K562 (cell line): ENCODE results near the gene ASIC3. TPM values are rescaled to one million over a fixed set of nuclear protein-coding genes. Genes with fewer than 3 reads are reported as not detected.
A peak's percentile ranks its signal among the peaks of the same experiment; 100 is the strongest.

Experiments
- CCNT2 ChIP-seq: IDR thresholded peaks from 2 replicates; pipeline ENCODE4 v1.6.1; 2011; ENCODE audit warnings: borderline replicate concordance, low read depth, mild to moderate bottlenecking, moderate library complexity, mixed read lengths, low read length; ENCODE audit not compliant: insufficient read length; ENCODE audit errors: extremely low read depth
- CREBBP ChIP-seq: IDR thresholded peaks from one replicate; pipeline ENCODE4 v1.6.1; 2012; ENCODE audit warnings: low read depth, mild to moderate bottlenecking, control low read depth, inconsistent platforms, low read length
- CSDE1 ChIP-seq, 2 experiments: fragments of 450-650 bp; IDR thresholded peaks; 2 replicates each; pipeline ENCODE4 v1.6.1; 2016; ENCODE audit warnings: mild to moderate bottlenecking in 1 of 2
- EGR1 ChIP-seq: fragments of 450-650 bp; conservative IDR thresholded peaks from 2 replicates; pipeline ENCODE4 v1.6.1; 2017; ENCODE audit warnings: mild to moderate bottlenecking
- GATA2 ChIP-seq: sonication (generic); formaldehyde crosslinking; IDR thresholded peaks from 2 replicates; pipeline ENCODE4 v1.4.0; 2020; ENCODE audit warnings: mild to moderate bottlenecking, missing genetic modification reagents
- HDAC8 ChIP-seq: fragments of 450-650 bp; IDR thresholded peaks from 2 replicates; pipeline ENCODE4 v1.6.1; 2016; ENCODE audit warnings: mild to moderate bottlenecking, missing genetic modification characterization, moderate library complexity, missing compliant biosample characterization
- L3MBTL2 ChIP-seq: fragments of 450-650 bp; IDR thresholded peaks from 2 replicates; pipeline ENCODE4 v1.6.1; 2016; ENCODE audit warnings: mild to moderate bottlenecking, moderate library complexity
- NKRF ChIP-seq: fragments of 450-650 bp; IDR thresholded peaks from 2 replicates; pipeline ENCODE4 v1.6.1; 2016; ENCODE audit warnings: borderline replicate concordance
- NR4A1 ChIP-seq, 2 experiments: fragments of 250-450 bp in 1 of 2; fragments of 450-650 bp in 1 of 2; sonication (Bioruptor Pico) in 1 of 2; IDR thresholded peaks; 2 replicates each; pipeline versions ENCODE4 v1.4.0 to v1.6.1; 2016 to 2020; ENCODE audit warnings: mild to moderate bottlenecking in 2 of 2, missing compliant biosample characterization in 1 of 2, missing genetic modification characterization in 1 of 2, moderate library complexity in 1 of 2
- PHF8 ChIP-seq: fragments of 200-600 bp; sonication (generic); IDR thresholded peaks from 2 replicates; pipeline ENCODE4 v1.6.1; 2012; ENCODE audit warnings: mixed run types, mild to moderate bottlenecking, inconsistent platforms, low read length, moderate library complexity, borderline replicate concordance
- PYGO2 ChIP-seq: fragments of 450-650 bp; IDR thresholded peaks from 2 replicates; pipeline ENCODE4 v1.6.1; 2016; ENCODE audit warnings: mild to moderate bottlenecking, missing genetic modification characterization, moderate library complexity, missing compliant biosample characterization
- RBFOX2 ChIP-seq: fragments of 200-400 bp; formaldehyde crosslinking; IDR thresholded peaks from 2 replicates; pipeline ENCODE4 v1.6.1; 2017; ENCODE audit warnings: low read depth, mild to moderate bottlenecking, low read length, moderate library complexity
- SMC3 ChIP-seq: conservative IDR thresholded peaks from 2 replicates; pipeline ENCODE4 v1.6.1; 2011; ENCODE audit warnings: low read depth, low read length, improper control_type of control experiment; ENCODE audit not compliant: insufficient read depth
- SREBF2 ChIP-seq: sonication (generic); formaldehyde crosslinking; IDR thresholded peaks from 2 replicates; pipeline ENCODE4 v1.4.0; 2020; ENCODE audit warnings: mild to moderate bottlenecking, missing genetic modification reagents
- ZNF12 ChIP-seq: sonication (generic); formaldehyde crosslinking; IDR thresholded peaks from 2 replicates; pipeline ENCODE4 v1.4.0; 2020; ENCODE audit warnings: mild to moderate bottlenecking, missing genetic modification reagents
- polyA plus RNA-seq, 8 experiments: library from polyadenylated mRNA; depleted of rRNA in 4 of 8; stranded (reverse) in 5 of 8; unstranded in 3 of 8; fragments of >200 nt; fragmentation: Nextera tagmentation in 2 of 8; fragmentation: Illumina TruSeq in 1 of 8; extraction: Ambion mirVana in 2 of 8; extraction: Trizol in 1 of 8; gene quantifications; 2 replicates each; pipeline versions ENCODE4 v1.2.1 to v1.2.3, GENCODE V29; 2011 to 2014; ENCODE audit warnings: inconsistent platforms in 1 of 8, missing spikeins in 1 of 8
- total RNA-seq, 7 experiments: library from RNA; depleted of rRNA in 6 of 7; stranded (reverse); fragments of >200 nt in 6 of 7; fragmentation: Illumina TruSeq in 2 of 7; extraction: Trizol in 2 of 7; gene quantifications; 2 replicates each; pipeline versions ENCODE4 v1.2.1 to v1.2.3, GENCODE V29; 2011 to 2021; ENCODE audit warnings: low replicate concordance in 1 of 7
- TF ChIP-seq, protein P1 (sequence below): IDR thresholded peaks from 2 replicates; pipeline ENCODE4 v1.6.1; 2014; ENCODE audit warnings: antibody characterized with exemption
- TF ChIP-seq, protein P2 (sequence below): fragments of 450-650 bp; IDR thresholded peaks from 2 replicates; pipeline ENCODE4 v1.6.1; 2018; ENCODE audit not compliant: partially characterized antibody

Gene ASIC3
- total and polyA plus RNA-seq, 9 of the 15 experiments (the other 6 are each of a cell fraction or from before 2014, with no cell fraction given), result 0.11 to 5.0 (median 0.87) TPM

- peak; percentile 21; the same call in 1 of the 2 replicates for TF ChIP-seq HDAC8
- TF ChIP-seq L3MBTL2, result peak; percentile 61; the same call in 1 of the 2 replicates
- 0 out of 2 replicates have a peak, but pooled peaks have one; percentile 1 for TF ChIP-seq SMC3
- 0 out of 2 replicates have a peak, but pooled peaks have one; percentile 49 for TF ChIP-seq ZNF12 (CRISPR knock-in tag)
- TF ChIP-seq NR4A1 (CRISPR knock-in tag; IDR thresholded peaks at IDR 0.05), result 0 out of 2 replicates have a peak, but pooled peaks have one; percentile 15
- no peak; the same call in 1 of the 2 replicates for TF ChIP-seq NR4A1 (tag; IDR thresholded peaks at IDR 0.05)
- TF ChIP-seq PHF8, result peak; percentile 14; the same call in 1 of the 2 replicates
- peak; percentile 98 for TF ChIP-seq SREBF2 (CRISPR knock-in tag)
- TF ChIP-seq, protein P1, sequence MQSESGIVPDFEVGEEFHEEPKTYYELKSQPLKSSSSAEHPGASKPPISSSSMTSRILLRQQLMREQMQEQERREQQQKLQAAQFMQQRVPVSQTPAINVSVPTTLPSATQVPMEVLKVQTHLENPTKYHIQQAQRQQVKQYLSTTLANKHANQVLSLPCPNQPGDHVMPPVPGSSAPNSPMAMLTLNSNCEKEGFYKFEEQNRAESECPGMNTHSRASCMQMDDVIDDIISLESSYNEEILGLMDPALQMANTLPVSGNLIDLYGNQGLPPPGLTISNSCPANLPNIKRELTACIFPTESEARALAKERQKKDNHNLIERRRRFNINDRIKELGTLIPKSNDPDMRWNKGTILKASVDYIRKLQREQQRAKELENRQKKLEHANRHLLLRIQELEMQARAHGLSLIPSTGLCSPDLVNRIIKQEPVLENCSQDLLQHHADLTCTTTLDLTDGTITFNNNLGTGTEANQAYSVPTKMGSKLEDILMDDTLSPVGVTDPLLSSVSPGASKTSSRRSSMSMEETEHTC, result peak; percentile 39; the same call in 1 of the 2 replicates
- TF ChIP-seq, protein P2, sequence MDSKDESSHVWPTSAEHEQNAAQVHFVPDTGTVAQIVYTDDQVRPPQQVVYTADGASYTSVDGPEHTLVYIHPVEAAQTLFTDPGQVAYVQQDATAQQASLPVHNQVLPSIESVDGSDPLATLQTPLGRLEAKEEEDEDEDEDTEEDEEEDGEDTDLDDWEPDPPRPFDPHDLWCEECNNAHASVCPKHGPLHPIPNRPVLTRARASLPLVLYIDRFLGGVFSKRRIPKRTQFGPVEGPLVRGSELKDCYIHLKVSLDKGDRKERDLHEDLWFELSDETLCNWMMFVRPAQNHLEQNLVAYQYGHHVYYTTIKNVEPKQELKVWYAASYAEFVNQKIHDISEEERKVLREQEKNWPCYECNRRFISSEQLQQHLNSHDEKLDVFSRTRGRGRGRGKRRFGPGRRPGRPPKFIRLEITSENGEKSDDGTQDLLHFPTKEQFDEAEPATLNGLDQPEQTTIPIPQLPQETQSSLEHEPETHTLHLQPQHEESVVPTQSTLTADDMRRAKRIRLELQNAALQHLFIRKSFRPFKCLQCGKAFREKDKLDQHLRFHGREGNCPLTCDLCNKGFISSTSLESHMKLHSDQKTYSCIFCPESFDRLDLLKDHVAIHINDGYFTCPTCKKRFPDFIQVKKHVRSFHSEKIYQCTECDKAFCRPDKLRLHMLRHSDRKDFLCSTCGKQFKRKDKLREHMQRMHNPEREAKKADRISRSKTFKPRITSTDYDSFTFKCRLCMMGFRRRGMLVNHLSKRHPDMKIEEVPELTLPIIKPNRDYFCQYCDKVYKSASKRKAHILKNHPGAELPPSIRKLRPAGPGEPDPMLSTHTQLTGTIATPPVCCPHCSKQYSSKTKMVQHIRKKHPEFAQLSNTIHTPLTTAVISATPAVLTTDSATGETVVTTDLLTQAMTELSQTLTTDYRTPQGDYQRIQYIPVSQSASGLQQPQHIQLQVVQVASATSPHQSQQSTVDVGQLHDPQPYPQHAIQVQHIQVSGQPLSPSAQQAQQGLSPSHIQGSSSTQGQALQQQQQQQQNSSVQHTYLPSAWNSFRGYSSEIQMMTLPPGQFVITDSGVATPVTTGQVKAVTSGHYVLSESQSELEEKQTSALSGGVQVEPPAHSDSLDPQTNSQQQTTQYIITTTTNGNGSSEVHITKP, result peak; percentile 1
- peak; percentile 71 for TF ChIP-seq RBFOX2
- peak; percentile 99 for TF ChIP-seq NKRF
- TF ChIP-seq CSDE1 (IDR thresholded peaks at IDR 0.05), result no peak
- 0 out of 2 replicates have a peak, but pooled peaks have one; percentile 29 for TF ChIP-seq GATA2 (CRISPR knock-in tag)
- no peak for TF ChIP-seq CREBBP
- peak; percentile 50 for TF ChIP-seq CCNT2
- peak; percentile 70 for TF ChIP-seq EGR1
- no peak for TF ChIP-seq PYGO2
These were observed 14.3 kb downstream of the ASIC3 start (continued) for GRCh38 chr7:151062399-151063211.
